Fibroblast of pulmonary artery (primary cell): Measurements from ENCODE around the gene CINP.
"Not testable (repeated sequence)": the region's sequence is repeated elsewhere in the genome, so short reads cannot be mapped to it uniquely, and the experiment has no call there.

Experiments
- DNase-seq: peaks from one replicate; pipeline ENCODE4 v3.0.0-alpha.2; 2010; ENCODE audit warnings: low read depth
- H3K4me3 ChIP-seq: replicated peaks from 2 replicates; pipeline ENCODE4 v1.5.1; 2011; ENCODE audit warnings: low read depth, mild to moderate bottlenecking, control low read depth, low read length, moderate library complexity
- CTCF ChIP-seq: IDR thresholded peaks from 2 replicates; pipeline ENCODE4 v1.5.1; 2011; ENCODE audit warnings: mild to moderate bottlenecking, control low read depth, low read length, inconsistent platforms; ENCODE audit errors: missing control alignments

CINP gene

GRCh38 chr14:102303664-102304063, 59.0 kb downstream of the CINP start:
- no peak for DNase-seq
- no peak for TF ChIP-seq CTCF
- H3K4me3 ChIP-seq, result peak overlapping the region; percentile 93

GRCh38 chr14:102298303-102299070, 64.2 kb downstream of the CINP start:
- H3K4me3 ChIP-seq, DNase-seq: not testable (repeated sequence)
